GM19043 (cell line): Measurements from ENCODE around the gene DNMT3A.

ENCODE experiments used
- ATAC-seq: cut with Tn5 transposase; IDR thresholded peaks from one replicate; pipeline ENCODE4 v1.9.1; 2021; ENCODE audit warnings: low read depth; ENCODE audit not compliant: unreplicated experiment

The DNMT3A gene

GRCh38 chr2:25373269-25373981, 31.7 kb upstream of the DNMT3A start:
- no peak for ATAC-seq

GRCh38 chr2:25372405-25373268, 30.9 kb upstream of the DNMT3A start:
- no peak for ATAC-seq

GRCh38 chr2:25371253-25372241, 29.8 kb upstream of the DNMT3A start:
- ATAC-seq = no peak

- no peak for ATAC-seq
These were observed 28.2 kb upstream of the DNMT3A start for GRCh38 chr2:25369876-25370275.

GRCh38 chr2:25369439-25369838, 27.7 kb upstream of the DNMT3A start:
- ATAC-seq = no peak

- ATAC-seq = no peak
These were observed 26.9 kb upstream of the DNMT3A start for GRCh38 chr2:25368660-25369059.

GRCh38 chr2:25367296-25367695, 25.6 kb upstream of the DNMT3A start:
- no peak for ATAC-seq

GRCh38 chr2:25366629-25367028, 24.9 kb upstream of the DNMT3A start:
- ATAC-seq = no peak

- ATAC-seq = no peak
These were observed 23.5 kb upstream of the DNMT3A start for GRCh38 chr2:25365241-25365640.

- ATAC-seq = no peak
These were observed 22.0 kb upstream of the DNMT3A start for GRCh38 chr2:25363733-25364132.

GRCh38 chr2:25362434-25363145, 20.9 kb upstream of the DNMT3A start:
- ATAC-seq = peak; percentile 80

- ATAC-seq = peak; percentile 80
These were observed 20.3 kb upstream of the DNMT3A start for GRCh38 chr2:25362049-25362433.

- ATAC-seq = no peak
These were observed 19.7 kb upstream of the DNMT3A start for GRCh38 chr2:25361261-25362048.

- no peak for ATAC-seq
These were observed 17.1 kb upstream of the DNMT3A start for GRCh38 chr2:25358836-25359235.

GRCh38 chr2:25358249-25358815, 16.6 kb upstream of the DNMT3A start:
- no peak for ATAC-seq

- ATAC-seq = no peak
These were observed 14.4 kb upstream of the DNMT3A start for GRCh38 chr2:25356088-25356487.

- no peak for ATAC-seq
These were observed 13.5 kb upstream of the DNMT3A start for GRCh38 chr2:25355270-25355669.

GRCh38 chr2:25354116-25354515, 12.4 kb upstream of the DNMT3A start:
- no peak for ATAC-seq

- ATAC-seq = no peak
These were observed 7.7 kb upstream of the DNMT3A start for GRCh38 chr2:25349397-25349796.
